ENCODE data around the gene PDGFD.

PDGFD gene
- 0 to 0.07 reads per million in 2 donors for total RNA-seq

GRCh38 chr11:104164028-104164520 is at the start of gene PDGFD:
Gene PDGFD (minus strand): TSS chr11:104164147.
- peak in 2 of 5 experiments; percentile 41 to 43 for DNase-seq

GRCh38 chr11:104206936-104207335 is 43.0 kb upstream of the PDGFD start:
- DNase-seq: no peak

GRCh38 chr11:104205838-104206237 is 41.9 kb upstream of the PDGFD start:
- DNase-seq: no peak

- no peak for DNase-seq
Observed at GRCh38 chr11:104200688-104201087, 36.7 kb upstream of the PDGFD start.

- DNase-seq: no peak
Observed at GRCh38 chr11:104199053-104199452, 35.1 kb upstream of the PDGFD start.

- DNase-seq: no peak
Observed at GRCh38 chr11:104198576-104198975, 34.6 kb upstream of the PDGFD start.

GRCh38 chr11:104191124-104191523 is 27.2 kb upstream of the PDGFD start:
- DNase-seq: no peak

- DNase-seq: no peak
Observed at GRCh38 chr11:104183593-104183992, 19.6 kb upstream of the PDGFD start.

- DNase-seq: no peak
Observed at GRCh38 chr11:104175769-104176168, 11.8 kb upstream of the PDGFD start.

GRCh38 chr11:104169091-104169490 is 5.1 kb upstream of the PDGFD start:
- no peak for DNase-seq

- no peak for DNase-seq
Observed at GRCh38 chr11:104165014-104165413, 1.1 kb upstream of the PDGFD start.

GRCh38 chr11:104163100-104164027 is 583 bp downstream of the PDGFD start:
- no peak for DNase-seq

- DNase-seq: no peak
Observed at GRCh38 chr11:104161751-104162450, 2.0 kb downstream of the PDGFD start.

GRCh38 chr11:104159356-104159755 is 4.6 kb downstream of the PDGFD start:
- DNase-seq: no peak

GRCh38 chr11:104155375-104155774 is 8.6 kb downstream of the PDGFD start:
- DNase-seq: no peak

GRCh38 chr11:104154296-104154695 is 9.7 kb downstream of the PDGFD start:
- no peak for DNase-seq

GRCh38 chr11:104152941-104153505 is 10.9 kb downstream of the PDGFD start:
- peak in 1 of 5 experiments; percentile 1 for DNase-seq

GRCh38 chr11:104151404-104152204 is 12.3 kb downstream of the PDGFD start:
- no peak for DNase-seq

GRCh38 chr11:104148706-104149105 is 15.2 kb downstream of the PDGFD start:
- DNase-seq: no peak

GRCh38 chr11:104148074-104148473 is 15.9 kb downstream of the PDGFD start:
- no peak for DNase-seq

- no peak for DNase-seq
Observed at GRCh38 chr11:104146943-104147342, 17.0 kb downstream of the PDGFD start.

GRCh38 chr11:104146421-104146820 is 17.5 kb downstream of the PDGFD start:
- DNase-seq: no peak
